GM23248 (cell line): ENCODE measurements around the gene IL18.

Source experiments
- EZH2 ChIP-seq: fragments of 200-600 bp; sonication (generic); IDR thresholded peaks from 2 replicates; pipeline ENCODE4 v1.6.1; 2018; ENCODE audit warnings: antibody characterized with exemption, mild to moderate bottlenecking; ENCODE audit not compliant: insufficient read depth, poor library complexity, severe bottlenecking
- EZH2phosphoT487 ChIP-seq: fragments of 200-600 bp; sonication (generic); IDR thresholded peaks from 2 replicates; pipeline ENCODE4 v1.6.1; 2018; ENCODE audit warnings: antibody characterized with exemption, moderate library complexity, mild to moderate bottlenecking, low read depth; ENCODE audit not compliant: insufficient read depth

GRCh38 chr11:112196519-112197087, 32.7 kb upstream of the IL18 start:
- TF ChIP-seq EZH2, result no peak
- TF ChIP-seq EZH2phosphoT487, result no peak
